SK-N-SH treated with all-trans-retinoic acid at 6 μM for 48 hours (cell line): ENCODE results near the gene CD244.
"Not testable (repeated sequence)": the region's sequence is repeated elsewhere in the genome, so short reads cannot be mapped to it uniquely, and the experiment has no call there.

Experiments
- ATAC-seq: fragments of 200-7000 bp; cut with Tn5 transposase; 3 replicates; pipeline ENCODE4 v1.9.1; 2020; ENCODE audit warnings: mild to moderate bottlenecking, moderate library complexity
- ARNTL ChIP-seq: fragments of 450-650 bp; formaldehyde crosslinking; IDR thresholded peaks from 2 replicates; pipeline ENCODE4 v1.5.0; 2020; ENCODE audit warnings: low read depth, mild to moderate bottlenecking, moderate library complexity, borderline replicate concordance
- BACH2 ChIP-seq: fragments of 250-450 bp; sonication (Bioruptor Pico); IDR thresholded peaks from 2 replicates; pipeline ENCODE4 v1.9.0; 2021; ENCODE audit warnings: mild to moderate bottlenecking, borderline replicate concordance
- ESRRG ChIP-seq: fragments of 250-450 bp; sonication (Bioruptor Pico); IDR thresholded peaks from 2 replicates; pipeline ENCODE4 v1.6.1; 2021; ENCODE audit warnings: mild to moderate bottlenecking
- GLIS3 ChIP-seq: fragments of 250-450 bp; sonication (Bioruptor Pico); IDR thresholded peaks from 2 replicates; pipeline ENCODE4 v1.5.0; 2020; ENCODE audit warnings: mild to moderate bottlenecking, moderate library complexity
- ISL1 ChIP-seq: fragments of 250-450 bp; sonication (Bioruptor Pico); IDR thresholded peaks from 2 replicates; pipeline ENCODE4 v2.1.2; 2022; ENCODE audit warnings: mild to moderate bottlenecking, moderate library complexity
- OSR1 ChIP-seq: fragments of 250-450 bp; sonication (Bioruptor Pico); IDR thresholded peaks from 2 replicates; pipeline ENCODE4 v1.8.0; 2022; ENCODE audit warnings: moderate library complexity, mild to moderate bottlenecking, inconsistent platforms
- PPARA ChIP-seq: fragments of 250-450 bp; sonication (Bioruptor Pico); IDR thresholded peaks from 2 replicates; pipeline ENCODE4 v1.5.0; 2020; ENCODE audit warnings: mild to moderate bottlenecking, borderline replicate concordance
- RARB ChIP-seq: fragments of 250-450 bp; sonication (Bioruptor Pico); IDR thresholded peaks from 2 replicates; pipeline ENCODE4 v1.8.0; 2021; ENCODE audit warnings: mild to moderate bottlenecking, moderate library complexity
- TCF4 ChIP-seq: fragments of 250-450 bp; sonication (Bioruptor Pico); IDR thresholded peaks from 2 replicates; pipeline ENCODE4 v1.8.0; 2021; ENCODE audit warnings: mild to moderate bottlenecking, moderate library complexity, borderline replicate concordance
- ZFP3 ChIP-seq: fragments of 250-450 bp; sonication (Bioruptor Pico); IDR thresholded peaks from 2 replicates; pipeline ENCODE4 v1.5.0; 2020; ENCODE audit warnings: mild to moderate bottlenecking, moderate library complexity
- ZFP30 ChIP-seq: fragments of 450-650 bp; formaldehyde crosslinking; IDR thresholded peaks from 2 replicates; pipeline ENCODE4 v1.5.0; 2022; ENCODE audit warnings: mild to moderate bottlenecking, moderate library complexity
- ZNF565 ChIP-seq: fragments of 450-650 bp; formaldehyde crosslinking; conservative IDR thresholded peaks from 2 replicates; pipeline ENCODE4 v1.5.0; 2020; ENCODE audit warnings: low read depth, mild to moderate bottlenecking, moderate library complexity
- TF ChIP-seq, protein P1 (sequence below): fragments of 250-450 bp; sonication (Bioruptor Pico); IDR thresholded peaks from 2 replicates; pipeline ENCODE4 v1.8.0; 2020; ENCODE audit warnings: mild to moderate bottlenecking, moderate library complexity, borderline replicate concordance
- TF ChIP-seq, protein P2 (sequence below): fragments of 250-450 bp; sonication (Bioruptor Pico); IDR thresholded peaks from 2 replicates; pipeline ENCODE4 v1.5.0; 2020; ENCODE audit warnings: mild to moderate bottlenecking, moderate library complexity
- TF ChIP-seq, protein P3 (sequence below): fragments of 250-450 bp; sonication (Bioruptor Pico); IDR thresholded peaks from 2 replicates; pipeline ENCODE4 v1.5.1; 2021; ENCODE audit warnings: mild to moderate bottlenecking, moderate library complexity

The CD244 gene

DNA sequence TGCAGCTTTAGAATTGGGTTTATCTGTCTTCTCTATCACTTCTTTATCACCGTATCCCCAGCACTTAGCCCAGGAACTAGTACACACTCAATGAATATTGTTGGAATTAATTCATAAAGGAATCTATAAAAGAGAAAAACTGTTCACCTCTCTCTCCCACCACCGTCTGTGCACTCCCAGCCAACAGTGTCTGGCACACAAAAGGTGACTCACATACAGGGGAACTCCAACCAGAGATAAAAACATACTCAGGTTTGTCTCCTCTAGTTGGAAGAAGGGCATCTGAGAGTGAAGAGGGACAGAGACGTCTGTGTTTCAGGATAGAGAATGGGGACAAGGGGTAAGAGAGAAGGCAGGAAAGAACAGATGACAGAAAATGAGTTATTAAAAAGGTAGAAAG is 12.2 kb upstream of the CD244 start:
- no peak for ATAC-seq

DNA sequence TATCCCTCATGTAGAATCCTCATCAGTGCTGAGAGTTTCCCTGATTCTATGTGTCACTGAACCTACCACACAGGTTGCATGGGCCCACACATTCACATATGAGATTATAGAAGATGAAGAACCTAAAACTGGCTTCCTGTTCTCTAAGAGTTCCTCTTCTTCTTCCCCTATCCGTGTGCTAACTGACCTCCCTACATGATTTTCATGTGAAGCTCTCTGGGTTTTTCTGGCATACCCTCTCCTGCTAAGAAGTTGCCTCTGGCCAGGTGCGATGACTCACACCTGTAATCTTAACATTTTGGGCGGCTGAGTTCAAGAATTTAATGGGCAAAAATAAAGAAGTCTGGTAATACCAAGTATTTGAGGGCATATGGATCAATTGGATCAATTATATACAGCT is 5.5 kb upstream of the CD244 start:
- TF ChIP-seq, protein P1, sequence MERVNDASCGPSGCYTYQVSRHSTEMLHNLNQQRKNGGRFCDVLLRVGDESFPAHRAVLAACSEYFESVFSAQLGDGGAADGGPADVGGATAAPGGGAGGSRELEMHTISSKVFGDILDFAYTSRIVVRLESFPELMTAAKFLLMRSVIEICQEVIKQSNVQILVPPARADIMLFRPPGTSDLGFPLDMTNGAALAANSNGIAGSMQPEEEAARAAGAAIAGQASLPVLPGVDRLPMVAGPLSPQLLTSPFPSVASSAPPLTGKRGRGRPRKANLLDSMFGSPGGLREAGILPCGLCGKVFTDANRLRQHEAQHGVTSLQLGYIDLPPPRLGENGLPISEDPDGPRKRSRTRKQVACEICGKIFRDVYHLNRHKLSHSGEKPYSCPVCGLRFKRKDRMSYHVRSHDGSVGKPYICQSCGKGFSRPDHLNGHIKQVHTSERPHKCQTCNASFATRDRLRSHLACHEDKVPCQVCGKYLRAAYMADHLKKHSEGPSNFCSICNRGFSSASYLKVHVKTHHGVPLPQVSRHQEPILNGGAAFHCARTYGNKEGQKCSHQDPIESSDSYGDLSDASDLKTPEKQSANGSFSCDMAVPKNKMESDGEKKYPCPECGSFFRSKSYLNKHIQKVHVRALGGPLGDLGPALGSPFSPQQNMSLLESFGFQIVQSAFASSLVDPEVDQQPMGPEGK (CRISPR knock-in tag) = no peak
- TF ChIP-seq, all 23 proteins: peak for 0

More for the DNA sequence above, 12.2 kb upstream of the CD244 start:
- TF ChIP-seq OSR1 (CRISPR knock-in tag) = no peak
- TF ChIP-seq ESRRG (CRISPR knock-in tag) = no peak
- no peak for TF ChIP-seq ZFP3 (CRISPR knock-in tag)
- TF ChIP-seq BACH2 (CRISPR knock-in tag) = no peak
- TF ChIP-seq GLIS3 (CRISPR knock-in tag) = no peak
- TF ChIP-seq RARB (CRISPR knock-in tag) = no peak
- no peak for TF ChIP-seq TCF4
- no peak for TF ChIP-seq ARNTL (CRISPR knock-in tag)
- TF ChIP-seq, protein P2, sequence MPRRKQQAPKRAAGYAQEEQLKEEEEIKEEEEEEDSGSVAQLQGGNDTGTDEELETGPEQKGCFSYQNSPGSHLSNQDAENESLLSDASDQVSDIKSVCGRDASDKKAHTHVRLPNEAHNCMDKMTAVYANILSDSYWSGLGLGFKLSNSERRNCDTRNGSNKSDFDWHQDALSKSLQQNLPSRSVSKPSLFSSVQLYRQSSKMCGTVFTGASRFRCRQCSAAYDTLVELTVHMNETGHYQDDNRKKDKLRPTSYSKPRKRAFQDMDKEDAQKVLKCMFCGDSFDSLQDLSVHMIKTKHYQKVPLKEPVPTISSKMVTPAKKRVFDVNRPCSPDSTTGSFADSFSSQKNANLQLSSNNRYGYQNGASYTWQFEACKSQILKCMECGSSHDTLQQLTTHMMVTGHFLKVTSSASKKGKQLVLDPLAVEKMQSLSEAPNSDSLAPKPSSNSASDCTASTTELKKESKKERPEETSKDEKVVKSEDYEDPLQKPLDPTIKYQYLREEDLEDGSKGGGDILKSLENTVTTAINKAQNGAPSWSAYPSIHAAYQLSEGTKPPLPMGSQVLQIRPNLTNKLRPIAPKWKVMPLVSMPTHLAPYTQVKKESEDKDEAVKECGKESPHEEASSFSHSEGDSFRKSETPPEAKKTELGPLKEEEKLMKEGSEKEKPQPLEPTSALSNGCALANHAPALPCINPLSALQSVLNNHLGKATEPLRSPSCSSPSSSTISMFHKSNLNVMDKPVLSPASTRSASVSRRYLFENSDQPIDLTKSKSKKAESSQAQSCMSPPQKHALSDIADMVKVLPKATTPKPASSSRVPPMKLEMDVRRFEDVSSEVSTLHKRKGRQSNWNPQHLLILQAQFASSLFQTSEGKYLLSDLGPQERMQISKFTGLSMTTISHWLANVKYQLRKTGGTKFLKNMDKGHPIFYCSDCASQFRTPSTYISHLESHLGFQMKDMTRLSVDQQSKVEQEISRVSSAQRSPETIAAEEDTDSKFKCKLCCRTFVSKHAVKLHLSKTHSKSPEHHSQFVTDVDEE = no peak
- TF ChIP-seq, protein P1 (CRISPR knock-in tag) = no peak
- no peak for TF ChIP-seq ISL1
- TF ChIP-seq PPARA (CRISPR knock-in tag) = no peak
- TF ChIP-seq ZFP30 = no peak
- TF ChIP-seq, protein P3, sequence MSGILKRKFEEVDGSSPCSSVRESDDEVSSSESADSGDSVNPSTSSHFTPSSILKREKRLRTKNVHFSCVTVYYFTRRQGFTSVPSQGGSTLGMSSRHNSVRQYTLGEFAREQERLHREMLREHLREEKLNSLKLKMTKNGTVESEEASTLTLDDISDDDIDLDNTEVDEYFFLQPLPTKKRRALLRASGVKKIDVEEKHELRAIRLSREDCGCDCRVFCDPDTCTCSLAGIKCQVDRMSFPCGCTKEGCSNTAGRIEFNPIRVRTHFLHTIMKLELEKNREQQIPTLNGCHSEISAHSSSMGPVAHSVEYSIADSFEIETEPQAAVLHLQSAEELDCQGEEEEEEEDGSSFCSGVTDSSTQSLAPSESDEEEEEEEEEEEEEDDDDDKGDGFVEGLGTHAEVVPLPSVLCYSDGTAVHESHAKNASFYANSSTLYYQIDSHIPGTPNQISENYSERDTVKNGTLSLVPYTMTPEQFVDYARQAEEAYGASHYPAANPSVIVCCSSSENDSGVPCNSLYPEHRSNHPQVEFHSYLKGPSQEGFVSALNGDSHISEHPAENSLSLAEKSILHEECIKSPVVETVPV (CRISPR knock-in tag) = no peak
- no peak for TF ChIP-seq ZNF565

DNA sequence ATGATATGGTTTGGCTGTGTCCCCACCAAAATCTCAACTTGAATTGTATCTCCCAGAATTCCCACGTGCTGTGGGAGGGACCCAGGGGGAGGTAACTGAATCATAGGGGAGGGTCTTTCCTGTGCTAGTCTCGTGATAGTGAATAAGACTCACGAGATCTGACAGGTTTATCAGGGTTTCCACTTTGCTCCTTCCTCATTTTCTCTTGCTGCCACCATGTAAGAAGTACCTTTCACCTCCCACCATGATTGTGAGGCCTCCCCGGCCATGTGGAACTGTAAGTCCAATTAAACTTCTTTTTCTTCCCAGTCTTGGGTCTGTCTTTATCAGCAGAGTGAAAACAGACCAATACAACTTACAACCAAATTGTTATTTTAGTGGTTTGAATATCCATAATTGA is 5.0 kb upstream of the CD244 start:
- ATAC-seq = not testable (repeated sequence)

More for the DNA sequence above, 5.5 kb upstream of the CD244 start:
- no peak for ATAC-seq

DNA sequence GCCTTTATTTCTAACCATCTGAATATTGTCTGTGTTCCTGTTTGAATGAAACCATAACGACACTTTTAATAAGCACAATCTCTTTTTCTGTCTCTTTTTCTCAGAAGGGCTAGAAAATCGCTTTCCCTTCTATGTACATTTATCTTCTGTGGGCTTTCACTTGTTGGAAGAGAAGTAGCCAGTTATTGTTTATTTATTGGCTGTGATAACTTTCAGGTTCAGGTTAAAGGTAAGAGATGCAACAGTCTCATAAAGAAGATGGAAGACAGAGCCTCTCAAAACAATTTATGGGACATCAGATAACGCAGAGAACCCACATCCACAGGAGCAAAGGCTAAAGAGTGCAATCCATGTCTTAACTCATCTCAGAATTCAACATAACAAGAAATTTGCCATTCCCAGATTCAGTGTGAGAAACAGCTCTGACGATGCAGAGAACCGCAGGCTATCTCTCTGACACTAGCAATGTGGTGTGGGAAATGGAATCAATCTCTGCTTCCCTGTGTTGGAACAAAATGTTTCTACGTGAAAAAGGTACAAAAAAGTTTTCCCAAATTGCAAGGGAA is 4.1 kb upstream of the CD244 start:
- no peak for TF ChIP-seq ARNTL (CRISPR knock-in tag)
- no peak for TF ChIP-seq PPARA (CRISPR knock-in tag)
- TF ChIP-seq ESRRG (CRISPR knock-in tag) = no peak
- TF ChIP-seq, protein P3 (CRISPR knock-in tag) = no peak
- TF ChIP-seq OSR1 (CRISPR knock-in tag) = no peak
- TF ChIP-seq RARB (CRISPR knock-in tag) = no peak
- TF ChIP-seq ZNF565 = no peak

More for the DNA sequence above, 4.1 kb upstream of the CD244 start:
- no peak for ATAC-seq
